PC-3 (cell line): ENCODE data around the gene NPEPPS. TPM values are rescaled to one million over a fixed set of nuclear protein-coding genes. Genes with fewer than 3 reads are reported as not detected.

ENCODE experiments used
- ATAC-seq: fragments of 200-7000 bp; cut with Tn5 transposase; 2 replicates; pipeline ENCODE4 v1.9.1; 2020; ENCODE audit warnings: mild to moderate bottlenecking, moderate library complexity
- BruUV-seq: library from RNA; stranded (reverse); fragments of 400-500 nt; replicated peaks from 2 replicates; lab custom pipeline; 2021; lab: Mats Ljungman, UMichigan
- CTCF ChIA-PET: fragments of 300-600 bp; sonication (Branson Sonifier 250); formaldehyde crosslinking; loops from one replicate; lab custom pipeline; 2022; ENCODE audit warnings: antibody characterized with exemption; lab: Charles Lee
- POLR2A ChIA-PET: fragments of 300-600 bp; sonication (Branson Sonifier 250); formaldehyde crosslinking; loops from one replicate; lab custom pipeline; 2022; ENCODE audit warnings: antibody characterized with exemption; ENCODE audit not compliant: unreplicated experiment; lab: Charles Lee
- DNase-seq: peaks from one replicate; pipeline ENCODE4 v3.0.0-alpha.2; 2015
- H2AFZ ChIP-seq: fragments of 300-600 bp; sonication (generic); 2 replicates; pipeline ENCODE4 v1.6.0; 2016; ENCODE audit warnings: antibody characterized with exemption, low read length
- H3F3A ChIP-seq: fragments of 300-600 bp; sonication (generic); one replicate; pipeline ENCODE4 v1.6.0; 2017; ENCODE audit warnings: antibody characterized with exemption, low read length, control low read depth, mild to moderate bottlenecking; ENCODE audit not compliant: unreplicated experiment
- H3K27ac ChIP-seq: fragments of 300-600 bp; sonication (generic); 2 replicates; pipeline ENCODE4 v1.5.1; 2016; ENCODE audit warnings: mild to moderate bottlenecking, low read length
- H3K27me3 ChIP-seq: fragments of 300-600 bp; sonication (generic); 2 replicates; pipeline ENCODE4 v1.6.1; 2016; ENCODE audit warnings: low read length, mixed read lengths
- H3K36me3 ChIP-seq: fragments of 300-600 bp; sonication (generic); 2 replicates; pipeline ENCODE4 v1.6.1; 2016; ENCODE audit warnings: low read depth, mixed run types, low read length, mixed read lengths
- H3K4me1 ChIP-seq: fragments of 300-600 bp; sonication (generic); 2 replicates; pipeline ENCODE4 v1.5.1; 2016; ENCODE audit warnings: low read length; ENCODE audit not compliant: insufficient read depth
- H3K4me2 ChIP-seq: fragments of 300-600 bp; sonication (generic); 2 replicates; pipeline ENCODE4 v1.6.0; 2016; ENCODE audit warnings: low read length
- H3K4me3 ChIP-seq: fragments of 300-600 bp; sonication (generic); 2 replicates; pipeline ENCODE4 v1.5.1; 2016; ENCODE audit warnings: mild to moderate bottlenecking, low read length, mixed read lengths
- H3K79me2 ChIP-seq: fragments of 300-600 bp; sonication (generic); 2 replicates; pipeline ENCODE4 v1.6.1; 2017; ENCODE audit warnings: low read length, mixed read lengths
- H3K9ac ChIP-seq: fragments of 300-600 bp; sonication (generic); 2 replicates; pipeline ENCODE4 v1.6.0; 2016; ENCODE audit warnings: mild to moderate bottlenecking, low read length
- H3K9me2 ChIP-seq: fragments of 300-600 bp; sonication (generic); replicated peaks from 2 replicates; pipeline ENCODE4 v1.6.1; 2016; ENCODE audit warnings: mixed run types, low read length, mixed read lengths
- H3K9me3 ChIP-seq: fragments of 300-600 bp; sonication (generic); 2 replicates; pipeline ENCODE4 v1.6.1; 2016; ENCODE audit warnings: low read length, mixed read lengths
- H4K20me1 ChIP-seq: fragments of 300-600 bp; sonication (generic); 2 replicates; pipeline ENCODE4 v1.6.1; 2016; ENCODE audit warnings: low read length, mixed read lengths
- EZH2 ChIP-seq: fragments of 300-600 bp; sonication (generic); IDR thresholded peaks from one replicate; pipeline ENCODE4 v1.6.1; 2017; ENCODE audit warnings: antibody characterized with exemption, mild to moderate bottlenecking, low read length; ENCODE audit not compliant: unreplicated experiment
- EZH2phosphoT487 ChIP-seq: fragments of 300-600 bp; sonication (generic); IDR thresholded peaks from 2 replicates; pipeline ENCODE4 v1.6.1; 2018; ENCODE audit warnings: mild to moderate bottlenecking, antibody characterized with exemption, low read length, borderline replicate concordance
- intact Hi-C: fragments of 100-400 bp; cut with micrococcal nuclease; formaldehyde crosslinking; loops from 2 replicates; pipeline ENCODE4 v1.9.0; 2023
- total RNA-seq: library from RNA; depleted of rRNA; stranded (reverse); fragments of >200 nt; gene quantifications from 2 replicates; pipeline ENCODE4 v1.2.3, GENCODE V29; 2014
- TF ChIP-seq, protein P1 (sequence below): fragments of 300-600 bp; sonication (generic); conservative IDR thresholded peaks from 2 replicates; pipeline ENCODE4 v1.5.1; 2017; ENCODE audit warnings: antibody characterized with exemption, low read depth, mild to moderate bottlenecking, low read length

Gene NPEPPS
- total RNA-seq, 1 experiment from 2014 or later = 112 TPM

GRCh38 chr17:47629826-47630225, 98.9 kb downstream of the NPEPPS start:
- no peaks in the 10 kb centered on the region for H3F3A ChIP-seq
- no peak overlapping the region for H3K4me2 ChIP-seq
- ATAC-seq = no peak
- H2AFZ ChIP-seq = no peak overlapping the region
- no peak overlapping the region for H3K9ac ChIP-seq
- H3K9me2 ChIP-seq = no peaks in the 10 kb centered on the region
- no peaks in the 10 kb centered on the region for H3K79me2 ChIP-seq
- no peak for DNase-seq
- H4K20me1 ChIP-seq = no peaks in the 10 kb centered on the region
- CTCF ChIA-PET = no interaction called here
- no peaks in the 10 kb centered on the region for H3K9me3 ChIP-seq
- POLR2A ChIA-PET = no interaction called here
- H3K27ac ChIP-seq = no peak overlapping the region
- no peak overlapping the region for H3K4me3 ChIP-seq
- no peaks in the 10 kb centered on the region for H3K27me3 ChIP-seq
- H3K4me1 ChIP-seq = no peaks in the 10 kb centered on the region
- H3K36me3 ChIP-seq = no peaks in the 10 kb centered on the region
- BruUV-seq = no TSS peak
- TF ChIP-seq, protein P1, sequence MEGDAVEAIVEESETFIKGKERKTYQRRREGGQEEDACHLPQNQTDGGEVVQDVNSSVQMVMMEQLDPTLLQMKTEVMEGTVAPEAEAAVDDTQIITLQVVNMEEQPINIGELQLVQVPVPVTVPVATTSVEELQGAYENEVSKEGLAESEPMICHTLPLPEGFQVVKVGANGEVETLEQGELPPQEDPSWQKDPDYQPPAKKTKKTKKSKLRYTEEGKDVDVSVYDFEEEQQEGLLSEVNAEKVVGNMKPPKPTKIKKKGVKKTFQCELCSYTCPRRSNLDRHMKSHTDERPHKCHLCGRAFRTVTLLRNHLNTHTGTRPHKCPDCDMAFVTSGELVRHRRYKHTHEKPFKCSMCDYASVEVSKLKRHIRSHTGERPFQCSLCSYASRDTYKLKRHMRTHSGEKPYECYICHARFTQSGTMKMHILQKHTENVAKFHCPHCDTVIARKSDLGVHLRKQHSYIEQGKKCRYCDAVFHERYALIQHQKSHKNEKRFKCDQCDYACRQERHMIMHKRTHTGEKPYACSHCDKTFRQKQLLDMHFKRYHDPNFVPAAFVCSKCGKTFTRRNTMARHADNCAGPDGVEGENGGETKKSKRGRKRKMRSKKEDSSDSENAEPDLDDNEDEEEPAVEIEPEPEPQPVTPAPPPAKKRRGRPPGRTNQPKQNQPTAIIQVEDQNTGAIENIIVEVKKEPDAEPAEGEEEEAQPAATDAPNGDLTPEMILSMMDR = no peak
- TF ChIP-seq EZH2phosphoT487 (no peak), EZH2 (no peak)
- intact Hi-C loops = loop anchor here (10.0 kb wide), 1 partner anchor 405 kb away; no protein-coding TSS in a partner anchor

- Histone ChIP-seq H2AFZ (no peak overlapping the region), H3F3A (no peaks in the 10 kb centered on the region), H3K27me3 (no peaks in the 10 kb centered on the region), H4K20me1 (no peaks in the 10 kb centered on the region), H3K36me3 (no peaks in the 10 kb centered on the region), H3K4me1 (no peaks in the 10 kb centered on the region), H3K9me3 (no peaks in the 10 kb centered on the region), H3K79me2 (no peaks in the 10 kb centered on the region), H3K27ac (no peak overlapping the region), H3K9me2 (no peaks in the 10 kb centered on the region), H3K4me2 (no peak overlapping the region), H3K4me3 (no peak overlapping the region), H3K9ac (no peak overlapping the region)
- CTCF ChIA-PET = no interaction called here
- BruUV-seq = no TSS peak
- ATAC-seq (no peak), DNase-seq (no peak)
- no peak for TF ChIP-seq EZH2
- TF ChIP-seq EZH2phosphoT487 = no peak
- TF ChIP-seq, protein P1 = no peak
- intact Hi-C loops = no loop called here
- POLR2A ChIA-PET = no interaction called here
Observed at GRCh38 chr17:47630614-47631013, 99.7 kb downstream of the NPEPPS start.

DNA sequence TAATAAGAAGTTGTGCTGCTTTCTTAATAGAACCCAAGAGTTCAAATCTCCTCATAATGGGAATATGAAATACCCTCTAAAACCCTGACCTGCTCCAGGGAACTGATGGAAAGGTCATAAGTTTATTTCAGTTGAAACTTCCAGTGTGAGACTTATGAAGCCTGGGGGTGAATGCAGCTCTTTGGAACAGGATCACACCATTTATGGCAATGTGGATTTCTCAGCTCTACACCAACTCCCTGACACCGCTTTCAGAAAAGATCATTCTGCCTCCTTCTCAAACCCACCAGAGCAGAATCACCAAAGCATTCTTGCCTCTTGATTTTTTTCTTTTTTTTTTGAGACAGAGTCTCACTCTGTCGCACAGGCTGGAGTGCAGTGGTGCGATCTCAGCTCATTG, 102.1 kb downstream of the NPEPPS start:
- Histone ChIP-seq H3K36me3 (no peaks in the 10 kb centered on the region), H3K9me2 (no peaks in the 10 kb centered on the region), H3K9me3 (no peaks in the 10 kb centered on the region), H3K4me3 (no peak overlapping the region), H3K27ac (no peak overlapping the region), H2AFZ (no peak overlapping the region), H3K4me1 (no peaks in the 10 kb centered on the region), H3K9ac (no peak overlapping the region), H3K79me2 (no peaks in the 10 kb centered on the region), H3K4me2 (no peak overlapping the region), H3K27me3 (no peaks in the 10 kb centered on the region), H4K20me1 (no peaks in the 10 kb centered on the region), H3F3A (no peaks in the 10 kb centered on the region)
- BruUV-seq = no TSS peak
- intact Hi-C loops = no loop called here
- POLR2A ChIA-PET = no interaction called here
- CTCF ChIA-PET = no interaction called here
- TF ChIP-seq EZH2phosphoT487 (no peak), EZH2 (no peak)
- TF ChIP-seq, protein P1 = no peak
- DNase-seq (no peak), ATAC-seq (no peak)
